ENCODE data around the gene FCN3.

The FCN3 gene

GRCh38 chr1:27336756-27337155 is 37.9 kb downstream of the FCN3 start:
- no peak for DNase-seq

GRCh38 chr1:27335506-27336422 is 38.9 kb downstream of the FCN3 start:
- no peak for DNase-seq

GRCh38 chr1:27333717-27334279 is 40.8 kb downstream of the FCN3 start:
- DNase-seq, result no peak

- DNase-seq, result peak; percentile 71
These were observed 41.9 kb downstream of the FCN3 start for GRCh38 chr1:27332536-27333281.

GRCh38 chr1:27331922-27332321 is 42.7 kb downstream of the FCN3 start:
- DNase-seq, result no peak

- no peak for DNase-seq
These were observed 43.2 kb downstream of the FCN3 start for GRCh38 chr1:27331426-27331825.

GRCh38 chr1:27330786-27331185 is 43.8 kb downstream of the FCN3 start:
- DNase-seq, result no peak

GRCh38 chr1:27327964-27328363 is 46.7 kb downstream of the FCN3 start:
- no peak for DNase-seq

GRCh38 chr1:27325286-27325685 is 49.3 kb downstream of the FCN3 start:
- DNase-seq, result no peak

GRCh38 chr1:27322569-27323240 is 51.9 kb downstream of the FCN3 start:
- no peak for DNase-seq

- DNase-seq, result peak; percentile 97
These were observed 52.6 kb downstream of the FCN3 start, which contains the start of gene TMEM222 for GRCh38 chr1:27321813-27322568. TSS of gene TMEM222 (plus strand) at chr1:27322163. CDS start at chr1:27322198, 35 bp downstream.
